Epidermal melanocyte (primary cell): ENCODE results near the gene ATP2B3.

Experiments
- DNase-seq: peaks from one replicate; pipeline ENCODE4 v3.0.0; 2011; ENCODE audit warnings: low spot score; ENCODE audit not compliant: insufficient read length

ATP2B3 gene

DNA sequence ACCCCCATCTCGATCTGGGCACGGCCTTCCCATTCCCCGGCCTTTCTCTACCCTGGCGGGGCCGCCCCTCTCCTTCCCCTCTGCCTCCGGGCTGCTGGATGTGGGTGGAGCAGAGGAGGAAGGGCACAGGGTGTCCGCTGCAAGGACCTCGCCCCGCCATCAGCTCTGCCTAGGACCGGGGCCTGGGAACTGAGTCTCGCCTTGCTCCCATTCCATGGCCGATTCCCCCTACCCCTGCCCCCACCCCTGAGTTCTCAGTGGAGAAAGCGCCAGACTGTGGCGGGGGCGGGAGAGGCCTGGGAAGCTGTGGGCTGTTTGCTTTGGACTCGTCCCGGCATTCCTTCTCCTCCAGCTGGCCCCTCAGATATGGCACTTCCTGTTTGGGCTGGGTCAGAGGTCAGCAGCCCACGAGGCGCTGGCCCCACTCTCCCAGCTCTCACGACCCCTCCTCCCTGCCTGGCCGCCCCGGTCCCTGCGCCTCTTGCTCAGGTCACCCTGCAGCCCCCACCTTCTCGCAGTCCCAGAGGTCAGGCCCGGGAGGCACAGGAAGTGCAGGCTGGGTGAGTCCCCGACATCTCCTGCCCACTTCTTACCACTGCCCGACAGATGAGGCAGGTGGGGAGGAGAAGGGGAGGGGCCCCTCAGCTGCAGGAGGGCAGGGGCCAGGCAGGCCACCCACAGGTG lies 29.1 kb upstream of the ATP2B3 start:
- no peak for DNase-seq

DNA sequence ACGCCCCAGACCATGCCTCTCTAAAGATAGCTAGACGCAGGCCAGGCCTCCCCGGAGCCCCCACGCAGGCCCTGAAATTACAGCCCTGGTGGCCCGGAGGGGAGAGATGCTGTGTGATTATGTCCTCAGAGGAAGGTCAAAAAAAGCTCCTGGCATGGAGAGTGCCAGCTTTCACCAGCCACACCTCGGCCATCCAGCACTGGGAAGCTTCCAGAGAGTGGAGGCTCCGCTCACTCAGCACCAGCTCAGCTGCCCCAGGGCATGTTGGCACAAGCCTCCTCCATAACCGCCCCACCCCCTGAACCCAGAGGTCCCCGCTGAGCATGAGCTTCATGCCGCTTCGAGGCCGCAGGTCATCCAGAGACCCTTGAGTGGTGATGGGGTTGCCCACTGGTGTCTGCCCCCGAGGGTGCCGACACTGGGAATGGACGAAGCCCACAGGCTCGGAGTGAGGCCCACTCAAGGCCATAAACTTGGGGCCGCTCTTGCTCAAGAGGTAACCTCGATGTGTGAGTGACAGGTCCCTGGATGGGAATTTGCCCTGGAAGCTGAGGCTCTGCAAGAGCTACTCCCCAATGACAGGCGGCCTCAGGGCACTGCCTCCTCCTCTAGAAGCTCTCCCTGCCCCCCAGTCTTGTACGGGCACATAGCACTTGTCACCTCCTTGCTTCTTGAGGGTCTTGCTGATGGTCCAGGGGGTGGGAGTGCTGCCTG lies 27.1 kb upstream of the ATP2B3 start:
- DNase-seq, result no peak

DNA sequence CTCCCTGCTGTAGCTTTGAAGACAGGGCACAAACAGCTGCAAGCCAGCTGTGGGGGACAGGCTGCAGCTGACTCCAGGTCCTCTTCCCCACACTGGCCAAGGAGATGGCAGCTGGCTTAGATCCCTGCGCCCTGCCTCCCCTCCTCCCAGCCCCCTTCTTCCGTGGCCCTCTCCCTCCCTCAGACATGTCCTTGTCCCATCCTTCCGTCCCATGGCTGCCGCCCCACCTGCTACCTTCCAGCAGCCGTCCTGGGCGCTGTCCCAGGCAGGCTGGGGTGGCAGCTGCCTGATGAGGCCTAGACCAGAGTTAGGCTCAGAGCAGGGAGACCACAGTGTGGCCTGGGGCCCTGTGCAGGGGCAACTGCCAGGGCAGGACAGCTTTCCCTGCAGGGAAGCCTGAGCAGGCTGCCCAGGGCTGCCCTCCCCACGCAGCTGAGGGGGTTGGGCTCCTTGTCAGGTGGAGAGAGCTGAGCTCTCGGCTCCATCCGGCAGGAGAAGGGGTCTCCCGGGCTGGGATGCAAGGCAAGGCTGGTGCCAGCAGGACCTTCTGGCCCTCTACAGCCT lies 26.0 kb upstream of the ATP2B3 start:
- DNase-seq, result no peak

DNA sequence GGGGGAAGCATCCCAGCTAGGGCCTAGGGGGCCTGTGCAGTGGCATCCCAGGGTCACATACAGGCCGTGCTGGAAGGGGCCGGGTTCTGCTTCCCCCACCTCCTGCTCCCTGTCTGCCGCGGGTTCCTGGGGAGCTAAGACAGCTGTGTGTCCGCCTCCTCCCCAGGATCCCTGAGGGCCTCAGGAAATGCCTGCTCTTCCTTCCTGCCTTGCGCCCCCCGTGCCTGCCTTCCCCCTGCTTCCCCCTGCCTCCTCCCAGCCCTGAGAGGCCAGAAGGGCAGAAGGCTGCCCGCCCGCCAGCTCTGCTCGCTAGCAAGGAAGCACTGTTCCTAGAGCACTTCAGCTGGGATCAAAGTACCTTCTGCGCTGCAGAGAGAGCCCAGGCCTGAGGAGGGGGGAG lies 25.5 kb upstream of the ATP2B3 start:
- no peak for DNase-seq

DNA sequence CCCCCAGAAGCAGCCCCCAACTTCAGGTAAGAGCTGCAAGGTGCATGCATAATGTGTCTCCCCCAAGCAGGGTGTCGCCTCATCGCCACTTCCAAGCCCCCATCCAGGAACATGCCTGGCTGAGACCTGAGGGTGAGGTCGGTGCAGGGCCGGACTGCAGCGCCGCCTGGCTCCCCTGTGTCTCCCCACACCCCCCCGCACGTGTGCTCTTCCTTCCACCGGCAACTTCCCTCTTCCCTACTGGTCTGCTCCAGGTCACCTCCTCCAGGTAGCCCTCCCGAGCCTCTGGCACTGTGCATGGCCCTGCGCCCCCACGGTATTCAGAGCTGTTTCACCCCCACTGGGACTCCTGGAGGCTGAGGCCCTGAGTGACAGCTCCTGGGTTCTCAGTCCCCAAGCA lies 24.9 kb upstream of the ATP2B3 start:
- no peak for DNase-seq

DNA sequence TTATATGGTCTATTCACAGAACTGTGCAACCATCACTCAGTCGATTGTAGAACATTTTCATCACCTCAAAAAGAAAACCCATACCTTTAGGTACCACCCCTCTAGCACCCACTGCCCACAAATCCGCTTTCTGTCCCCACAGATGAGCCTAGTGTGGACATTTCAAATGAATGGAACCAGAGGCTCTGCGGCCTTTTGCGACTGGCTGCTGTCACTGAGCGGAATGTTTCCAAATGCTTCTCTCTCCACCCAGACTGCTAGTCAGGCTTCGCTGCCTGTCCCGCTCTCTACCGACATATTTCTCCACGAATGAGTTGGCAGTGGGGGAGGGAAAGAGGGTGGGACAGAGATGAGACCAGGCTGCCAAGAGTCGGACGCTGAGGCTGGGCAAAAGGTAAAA lies 24.4 kb upstream of the ATP2B3 start:
- no peak for DNase-seq

DNA sequence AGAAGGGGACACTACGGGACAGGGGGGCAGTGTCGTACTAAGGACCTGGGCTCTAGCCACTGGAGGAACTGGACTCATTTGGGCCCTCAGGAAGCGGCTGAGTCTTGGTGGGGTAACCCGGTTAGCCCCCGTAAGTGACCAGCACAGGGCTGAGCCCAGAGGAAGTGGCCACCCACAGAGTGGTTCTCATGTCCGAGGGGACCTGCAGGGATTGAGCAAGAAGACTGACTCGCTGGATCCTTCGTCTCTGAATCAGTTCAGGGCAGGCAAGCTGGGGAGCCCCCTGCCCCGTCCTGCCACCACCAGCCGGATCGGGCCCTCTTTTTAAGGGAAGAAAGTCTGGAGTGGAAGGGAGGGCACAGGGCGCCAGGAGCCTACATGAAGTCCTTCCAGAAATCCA lies 23.4 kb upstream of the ATP2B3 start:
- no peak for DNase-seq

DNA sequence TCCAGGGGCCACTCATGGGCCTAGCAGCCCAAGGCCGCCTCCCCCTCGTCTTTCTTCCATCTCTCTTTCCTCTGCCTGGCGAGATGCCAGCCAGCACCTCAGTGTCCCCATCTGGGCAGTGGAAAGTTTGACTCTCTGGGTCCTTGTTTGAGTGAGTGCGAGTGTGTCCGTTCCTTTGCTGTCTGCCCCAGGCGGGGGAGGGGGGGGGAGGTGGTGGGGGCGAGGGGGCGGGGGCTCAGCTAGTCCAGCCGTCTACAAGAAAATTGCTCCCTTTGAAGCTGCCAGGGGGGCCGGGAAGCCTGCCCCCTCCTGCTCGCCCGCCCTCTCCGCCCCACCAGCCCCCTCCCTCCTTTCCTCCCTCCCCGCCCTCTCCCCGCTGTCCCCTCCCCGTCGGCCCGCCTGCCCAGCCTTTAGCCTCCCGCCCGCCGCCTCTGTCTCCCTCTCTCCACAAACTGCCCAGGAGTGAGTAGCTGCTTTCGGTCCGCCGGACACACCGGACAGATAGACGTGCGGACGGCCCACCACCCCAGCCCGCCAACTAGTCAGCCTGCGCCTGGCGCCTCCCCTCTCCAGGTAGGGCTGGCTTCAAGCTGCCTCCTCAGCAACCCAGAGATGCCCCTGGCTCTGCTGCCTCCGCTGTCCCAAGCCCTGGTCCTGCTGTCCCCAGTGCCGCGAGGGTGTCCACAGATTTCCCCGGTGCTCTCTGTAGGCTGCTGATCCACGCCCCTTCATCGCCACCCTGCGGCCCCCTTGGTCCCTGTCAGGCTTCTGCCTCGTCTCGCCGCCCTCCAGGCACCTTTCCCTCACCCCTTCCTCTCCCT lies 22.7 kb upstream of the ATP2B3 start, which contains the start of gene BGN:
Gene BGN, plus strand, starts transcription at position 440 of the 821 bp plus-strand sequence. CDS start 9,652 bp downstream, outside the sequence.
- peak; percentile 61 for DNase-seq

DNA sequence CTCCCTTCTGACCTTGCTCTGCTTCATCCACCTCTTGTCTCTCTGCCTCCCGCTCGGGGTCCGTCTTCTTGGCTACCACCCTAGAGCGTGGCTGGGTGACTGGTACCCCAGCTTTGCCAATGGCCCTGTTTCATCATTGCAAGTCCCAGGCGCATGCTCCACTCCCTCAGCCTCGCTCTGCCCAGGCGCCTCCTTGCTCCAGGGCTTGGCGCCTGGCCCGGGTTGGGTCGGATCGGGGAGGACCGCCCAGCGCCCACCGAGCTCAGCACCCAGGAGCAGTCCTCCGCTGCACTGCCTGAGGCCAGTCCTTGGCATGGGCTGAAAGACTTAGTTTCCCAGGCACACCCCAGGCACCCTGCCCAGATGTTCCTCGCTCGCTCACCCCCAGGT lies 22.1 kb upstream of the ATP2B3 start:
- no peak for DNase-seq

DNA sequence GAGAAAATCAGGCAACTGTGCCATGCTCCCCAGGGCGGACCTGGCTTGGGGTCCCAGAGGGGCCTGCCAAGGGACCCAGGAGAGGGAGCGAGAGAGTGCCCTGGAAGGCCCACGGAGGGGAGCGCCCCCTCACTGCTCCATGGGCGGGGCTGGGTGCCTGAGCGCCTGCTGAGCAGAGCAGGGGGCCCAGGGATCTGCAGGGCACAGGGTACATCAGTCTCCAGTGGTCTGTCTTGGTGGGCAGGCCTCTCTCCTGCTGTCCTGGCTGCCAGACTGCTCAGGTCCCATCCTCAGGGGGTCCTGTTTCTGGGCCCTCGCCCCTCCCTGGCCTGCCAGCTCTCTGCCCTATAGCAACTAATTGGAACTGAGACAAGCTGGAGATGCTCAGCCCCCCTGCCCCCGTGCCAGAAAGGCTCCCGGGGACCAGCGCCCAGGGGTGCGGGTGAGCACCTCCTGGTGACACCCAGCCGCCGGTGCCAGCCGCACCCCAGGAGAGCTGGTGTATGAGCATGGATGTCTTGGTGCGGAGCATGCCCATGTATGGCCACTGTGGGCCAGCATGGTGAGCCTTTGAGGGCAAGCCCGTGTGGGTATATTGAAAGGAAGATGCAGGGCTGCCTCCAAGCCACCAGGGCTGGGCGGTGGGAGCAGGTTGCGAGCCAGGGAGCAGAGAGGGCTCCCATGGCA lies 21.4 kb upstream of the ATP2B3 start:
- DNase-seq, result no peak

DNA sequence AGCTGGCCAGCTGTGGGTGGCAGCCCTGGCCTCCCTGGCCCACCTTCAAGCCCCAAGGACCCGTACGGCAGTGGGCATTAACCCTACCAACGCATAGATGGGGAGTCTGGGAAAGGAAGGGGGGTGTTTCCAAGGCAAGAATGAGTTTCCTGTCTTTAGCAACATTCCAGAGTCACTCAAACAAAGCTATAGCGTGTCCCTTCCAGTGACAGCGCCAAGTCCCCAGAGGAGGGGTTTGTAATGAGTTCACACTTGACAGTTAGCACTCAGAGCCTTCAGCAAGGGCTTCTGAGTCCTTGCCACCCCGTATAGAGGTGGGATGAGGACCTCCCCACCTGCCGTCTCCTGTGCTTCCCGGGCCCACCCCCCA lies 20.9 kb upstream of the ATP2B3 start:
- no peak for DNase-seq

DNA sequence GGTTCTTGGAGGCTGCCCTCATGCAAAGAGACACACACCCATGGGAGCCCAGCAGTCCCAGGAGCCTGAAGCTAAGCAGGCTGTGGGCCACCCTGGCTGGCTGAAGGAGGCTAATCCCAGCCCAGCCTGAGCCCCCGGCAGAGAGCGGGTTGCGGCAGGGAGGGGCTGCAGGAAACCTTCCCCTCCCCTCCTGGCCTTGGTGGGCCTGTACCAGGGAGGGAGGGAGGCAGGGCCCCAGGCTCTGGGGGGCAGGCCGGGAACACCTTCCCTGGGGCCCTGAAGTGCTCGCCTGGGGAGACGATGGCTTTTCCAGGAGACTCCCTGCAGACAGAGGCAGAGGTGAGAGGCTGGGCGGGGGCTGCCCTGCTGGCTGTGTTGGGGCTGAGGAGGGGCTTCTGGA lies 19.0 kb upstream of the ATP2B3 start:
- no peak for DNase-seq

DNA sequence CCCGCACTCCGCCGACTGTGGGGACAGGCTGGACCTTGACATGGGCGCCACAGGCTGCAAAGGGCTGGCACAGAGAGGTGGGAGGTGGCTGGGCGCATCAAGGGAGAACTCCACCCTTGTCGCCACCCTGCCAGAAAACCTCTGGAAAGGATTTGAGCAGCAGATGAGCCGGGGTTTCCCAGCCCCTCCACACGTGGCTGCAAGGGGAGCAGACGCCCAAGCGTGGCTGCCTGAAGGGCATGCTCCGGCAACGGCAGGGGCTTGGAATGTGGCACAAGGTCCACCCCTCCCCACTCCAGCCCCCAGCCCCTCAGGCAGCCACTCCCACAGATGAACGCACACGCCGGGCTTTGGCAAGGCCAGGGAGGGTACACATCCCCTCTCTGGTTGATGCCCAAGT lies 18.1 kb upstream of the ATP2B3 start:
- DNase-seq, result no peak

DNA sequence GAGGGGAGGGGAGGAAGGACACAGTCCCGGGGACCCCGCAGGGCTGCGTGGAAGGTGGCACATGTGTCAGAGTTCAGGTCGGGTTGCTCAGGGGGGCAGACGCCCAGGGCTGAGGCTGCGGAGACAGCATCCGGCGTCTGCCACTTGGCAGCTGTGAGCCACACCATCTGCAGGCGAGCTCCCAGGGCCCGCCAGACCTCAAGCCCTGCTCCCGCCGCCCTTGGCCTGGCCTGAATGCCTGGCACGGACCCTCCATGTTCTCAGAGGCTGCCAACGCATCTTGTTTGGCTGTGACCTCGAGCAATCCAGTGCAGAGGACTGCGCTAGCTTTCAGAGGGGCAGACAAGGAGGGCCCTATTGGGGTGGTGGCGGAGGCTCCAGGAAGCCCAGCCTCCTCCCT lies 17.6 kb upstream of the ATP2B3 start:
- DNase-seq, result no peak

DNA sequence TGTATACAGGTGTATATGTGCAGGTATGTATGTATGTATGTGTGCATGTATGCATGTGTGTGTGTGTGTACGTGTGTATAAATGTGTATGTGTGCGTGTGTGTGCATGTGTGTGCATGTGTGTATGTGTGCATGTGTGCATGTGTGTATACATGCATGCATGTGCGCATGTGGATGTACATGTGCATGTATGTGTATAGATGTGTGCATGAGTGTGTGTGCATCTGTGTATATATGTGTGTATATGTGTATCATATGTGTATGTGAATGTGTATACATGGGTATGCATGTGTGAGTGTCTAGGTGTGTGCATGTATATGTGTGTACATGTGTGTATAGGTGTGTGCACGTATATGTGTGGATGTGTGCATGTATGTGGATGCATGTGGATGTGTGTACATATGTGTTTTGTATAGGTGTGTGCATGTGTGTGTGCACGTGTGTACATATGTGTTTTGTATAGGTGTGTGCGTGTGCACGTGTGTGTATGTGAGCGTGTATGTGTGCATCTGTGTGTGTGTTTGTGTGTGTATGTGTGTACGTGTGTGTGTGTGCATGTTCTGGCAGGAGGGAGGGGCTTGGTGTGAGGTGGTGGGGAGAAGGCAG lies 16.7 kb upstream of the ATP2B3 start:
- no peak for DNase-seq

DNA sequence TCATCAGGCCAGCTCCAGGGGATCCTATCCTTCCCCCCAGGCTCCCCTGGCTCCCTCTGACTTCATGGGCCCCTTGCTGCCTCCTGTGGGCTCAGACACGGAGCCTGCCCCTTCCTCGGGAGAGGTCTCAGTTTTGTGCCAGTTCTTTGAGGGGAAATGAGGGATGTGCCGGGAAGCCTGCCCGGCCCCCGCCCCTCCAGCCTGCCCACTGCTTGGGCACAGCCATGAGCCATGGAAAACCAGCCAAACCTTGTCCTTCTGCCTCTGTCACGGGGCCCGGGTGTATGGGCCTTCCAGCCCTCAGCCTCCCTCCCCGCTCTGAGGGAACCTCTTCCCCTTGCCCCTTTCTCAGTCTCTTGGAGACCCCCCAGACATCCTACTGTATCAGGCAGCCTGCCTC lies 15.9 kb upstream of the ATP2B3 start:
- DNase-seq, result no peak

DNA sequence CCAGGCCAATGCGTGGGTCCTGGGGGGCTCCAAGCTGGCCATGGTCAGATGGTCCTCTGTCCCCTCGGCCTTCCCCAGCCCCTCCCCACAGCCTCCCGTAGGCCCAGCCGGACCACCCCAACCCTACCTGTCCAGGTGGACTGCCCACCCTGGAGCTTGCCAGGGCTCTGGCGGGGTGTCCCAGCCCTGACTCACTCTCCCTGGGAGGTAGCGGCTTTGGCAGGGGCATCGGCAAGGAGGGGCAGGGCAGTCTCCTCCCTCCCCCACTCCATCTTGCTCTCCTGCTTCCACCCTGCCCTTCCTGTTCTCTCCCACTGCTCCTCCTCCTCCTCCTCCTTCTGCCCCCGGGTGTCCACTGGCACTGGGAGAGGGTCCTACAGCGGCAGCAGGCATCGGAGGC lies 15.3 kb upstream of the ATP2B3 start:
- no peak for DNase-seq

DNA sequence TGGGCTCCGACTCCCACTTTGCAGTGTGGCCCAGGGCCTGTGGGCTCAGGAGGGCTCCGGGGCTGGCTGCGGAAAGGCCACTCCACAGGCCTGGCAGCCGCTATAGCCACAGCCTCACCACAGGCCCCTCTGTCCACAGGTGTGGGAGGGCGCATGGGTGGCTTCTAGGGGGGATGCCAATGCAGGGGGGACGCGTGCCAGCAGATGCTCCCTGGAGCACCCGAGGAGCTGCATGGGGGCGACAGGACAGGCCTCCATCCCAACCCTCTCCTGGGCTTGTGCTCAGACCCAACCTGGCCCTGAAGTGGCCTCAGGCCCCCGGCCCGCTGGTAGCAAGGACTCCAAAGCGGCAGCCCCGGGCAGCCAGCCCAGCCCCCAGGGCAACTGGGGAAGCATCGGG lies 14.6 kb upstream of the ATP2B3 start:
- DNase-seq, result no peak

DNA sequence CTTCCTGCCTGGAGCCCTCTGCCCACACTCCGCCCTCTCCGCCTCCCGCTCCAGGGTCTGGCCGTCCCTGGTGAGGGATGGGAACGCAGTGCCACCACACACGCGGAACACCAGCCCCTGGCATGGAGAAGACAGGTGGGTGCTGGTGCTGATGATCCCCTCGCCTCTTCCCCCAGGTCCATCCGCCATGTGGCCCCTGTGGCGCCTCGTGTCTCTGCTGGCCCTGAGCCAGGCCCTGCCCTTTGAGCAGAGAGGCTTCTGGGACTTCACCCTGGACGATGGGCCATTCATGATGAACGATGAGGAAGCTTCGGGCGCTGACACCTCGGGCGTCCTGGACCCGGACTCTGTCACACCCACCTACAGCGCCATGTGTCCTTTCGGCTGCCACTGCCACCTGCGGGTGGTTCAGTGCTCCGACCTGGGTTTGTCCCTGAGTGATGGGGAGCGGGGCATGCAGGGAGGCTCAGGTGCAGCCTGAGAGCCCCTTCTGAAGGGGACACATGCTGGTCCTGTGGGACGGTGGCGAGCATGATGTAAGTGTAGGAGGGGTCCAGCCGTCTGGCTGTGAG lies 12.9 kb upstream of the ATP2B3 start:
- DNase-seq, result no peak

DNA sequence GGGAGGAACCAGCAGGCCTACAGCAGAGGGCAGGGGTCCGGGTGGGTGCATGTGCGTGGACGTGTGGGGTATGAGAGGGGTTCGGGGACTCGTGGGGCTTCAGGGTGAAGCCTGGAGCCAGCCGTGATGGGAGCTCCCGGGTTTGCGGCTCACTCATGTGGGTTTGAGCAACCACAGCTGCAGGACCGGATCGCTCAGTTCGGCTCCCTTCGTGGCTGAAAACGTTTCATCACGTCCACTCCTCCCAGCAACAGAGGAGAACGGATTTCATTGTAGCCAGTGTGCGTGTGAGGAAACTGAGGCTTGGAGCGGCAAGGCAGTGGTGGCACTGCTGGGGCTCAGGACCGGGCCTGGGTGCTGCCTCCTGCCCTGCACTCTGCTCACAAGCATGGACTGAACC lies 12.1 kb upstream of the ATP2B3 start:
- DNase-seq, result no peak
